HG02588 (cell line): ENCODE results near the gene COPS8.

Experiments used
- ATAC-seq: cut with Tn5 transposase; IDR thresholded peaks from one replicate; pipeline ENCODE4 v1.9.1; 2021; ENCODE audit warnings: mild to moderate bottlenecking, moderate library complexity; ENCODE audit not compliant: unreplicated experiment

COPS8 gene

GRCh38 chr2:237085248-237086221, at the start of gene COPS8:
Gene COPS8 (plus strand): TSS chr2:237085889. CDS start chr2:237085965, 76 bp downstream.
- peak; percentile 99 for ATAC-seq

- no peak for ATAC-seq
Measured at GRCh38 chr2:237039301-237040031, 46.2 kb upstream of the COPS8 start.

- ATAC-seq = no peak
Measured at GRCh38 chr2:237041231-237041630, 44.5 kb upstream of the COPS8 start.

- ATAC-seq = no peak
Measured at GRCh38 chr2:237042101-237042500, 43.6 kb upstream of the COPS8 start.

GRCh38 chr2:237043866-237044265, 41.8 kb upstream of the COPS8 start:
- no peak for ATAC-seq

GRCh38 chr2:237044281-237044680, 41.4 kb upstream of the COPS8 start:
- no peak for ATAC-seq

- ATAC-seq = no peak
Measured at GRCh38 chr2:237045449-237045848, 40.2 kb upstream of the COPS8 start.

GRCh38 chr2:237048595-237048994, 37.1 kb upstream of the COPS8 start:
- no peak for ATAC-seq

- ATAC-seq = no peak
Measured at GRCh38 chr2:237051861-237052260, 33.8 kb upstream of the COPS8 start.

- ATAC-seq = no peak
Measured at GRCh38 chr2:237053066-237053465, 32.6 kb upstream of the COPS8 start.

- no peak for ATAC-seq
Measured at GRCh38 chr2:237055386-237056100, 30.1 kb upstream of the COPS8 start.

- no peak for ATAC-seq
Measured at GRCh38 chr2:237056287-237056875, 29.3 kb upstream of the COPS8 start.

- no peak for ATAC-seq
Measured at GRCh38 chr2:237057107-237057506, 28.6 kb upstream of the COPS8 start.

GRCh38 chr2:237057893-237058300, 27.8 kb upstream of the COPS8 start:
- peak; percentile 78 for ATAC-seq

- ATAC-seq = no peak
Measured at GRCh38 chr2:237058423-237058822, 27.3 kb upstream of the COPS8 start.

GRCh38 chr2:237059155-237059875, 26.4 kb upstream of the COPS8 start:
- ATAC-seq = peak; percentile 63

GRCh38 chr2:237060534-237061312, 25.0 kb upstream of the COPS8 start:
- ATAC-seq = no peak

GRCh38 chr2:237061356-237061755, 24.3 kb upstream of the COPS8 start:
- no peak for ATAC-seq

- no peak for ATAC-seq
Measured at GRCh38 chr2:237062585-237062984, 23.1 kb upstream of the COPS8 start.
